ENCODE measurements around the gene CFD.

GRCh38 chr19:815079-815774 lies 44.2 kb upstream of the CFD start:
- TF ChIP-seq POLR2A (IDR thresholded peaks at IDR 0.05): no peak
- TF ChIP-seq CTCF (IDR thresholded peaks at IDR 0.05): no peak
